HG02884 (cell line): ENCODE measurements around the gene OR1I1.
"Not testable (repeated sequence)": the region's sequence is repeated elsewhere in the genome, so short reads cannot be mapped to it uniquely, and the experiment has no call there.

Experiments
- ATAC-seq: cut with Tn5 transposase; IDR thresholded peaks from one replicate; pipeline ENCODE4 v1.9.1; 2021; ENCODE audit warnings: mild to moderate bottlenecking, moderate library complexity; ENCODE audit not compliant: unreplicated experiment

OR1I1 gene

GRCh38 chr19:15081911-15082310, at the start of gene OR1I1:
OR1I1 (plus strand) TSS chr19:15082211; CDS start chr19:15087066, 4,855 bp downstream.
- ATAC-seq, result no peak

GRCh38 chr19:15035795-15036311, 46.2 kb upstream of the OR1I1 start:
- ATAC-seq, result no peak

GRCh38 chr19:15037586-15037985, 44.4 kb upstream of the OR1I1 start:
- ATAC-seq, result no peak

GRCh38 chr19:15038294-15038693, 43.7 kb upstream of the OR1I1 start:
- no peak for ATAC-seq

- ATAC-seq, result no peak
Measured at GRCh38 chr19:15042003-15042402, 40.0 kb upstream of the OR1I1 start.

GRCh38 chr19:15042826-15043225, 39.2 kb upstream of the OR1I1 start:
- ATAC-seq, result no peak

- ATAC-seq, result no peak
Measured at GRCh38 chr19:15045506-15045905, 36.5 kb upstream of the OR1I1 start.

GRCh38 chr19:15047680-15048079, 34.3 kb upstream of the OR1I1 start:
- ATAC-seq, result no peak

GRCh38 chr19:15048128-15048527, 33.9 kb upstream of the OR1I1 start:
- ATAC-seq, result no peak

- ATAC-seq, result no peak
Measured at GRCh38 chr19:15048885-15049541, 33.0 kb upstream of the OR1I1 start, which contains the start of gene CASP14. CASP14 (plus strand) TSS chr19:15049480; CDS start chr19:15052252, 2,772 bp downstream.

- ATAC-seq, result no peak
Measured at GRCh38 chr19:15050639-15051038, 31.4 kb upstream of the OR1I1 start.

GRCh38 chr19:15062036-15062435, 20.0 kb upstream of the OR1I1 start:
- no peak for ATAC-seq

GRCh38 chr19:15070386-15070785, 11.6 kb upstream of the OR1I1 start:
- not testable (repeated sequence) for ATAC-seq

GRCh38 chr19:15072930-15073647, 8.9 kb upstream of the OR1I1 start:
- ATAC-seq, result no peak

GRCh38 chr19:15074371-15074770, 7.6 kb upstream of the OR1I1 start:
- ATAC-seq, result no peak

- no peak for ATAC-seq
Measured at GRCh38 chr19:15075806-15076205, 6.2 kb upstream of the OR1I1 start.

GRCh38 chr19:15080002-15080401, 2.0 kb upstream of the OR1I1 start:
- ATAC-seq, result not testable (repeated sequence)

- no peak for ATAC-seq
Measured at GRCh38 chr19:15087182-15087581, 5.2 kb downstream of the OR1I1 start.

- no peak for ATAC-seq
Measured at GRCh38 chr19:15091918-15092753, 10.1 kb downstream of the OR1I1 start.

GRCh38 chr19:15093001-15093400, 11.0 kb downstream of the OR1I1 start:
- no peak for ATAC-seq

GRCh38 chr19:15096223-15096622, 14.2 kb downstream of the OR1I1 start:
- no peak for ATAC-seq
